DMS53 (cell line): ENCODE results near the gene TRAT1.

Source experiments
- DNase-seq: peaks from one replicate; lab custom pipeline; 2025; lab: John Stamatoyannopoulos, UW

The TRAT1 gene

DNA sequence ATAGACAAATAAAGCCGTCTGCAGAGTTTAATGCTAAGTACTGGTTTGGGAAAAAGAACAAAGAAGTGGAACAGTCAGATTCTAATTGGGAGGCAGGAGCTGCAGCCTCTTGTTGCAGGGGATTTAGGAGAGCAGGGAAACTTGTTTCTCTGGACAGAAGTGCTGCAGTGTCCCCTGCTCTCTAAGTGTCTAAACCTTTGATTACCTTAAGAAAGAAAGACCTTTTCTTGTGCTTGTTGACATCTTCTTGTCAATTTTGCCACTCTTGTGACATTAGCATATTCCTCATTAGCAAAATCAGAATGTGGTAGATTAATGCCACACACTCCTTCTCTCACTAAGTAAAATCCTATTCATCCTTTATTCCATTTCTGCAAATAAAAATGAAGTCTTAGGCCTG lies 38.8 kb downstream of the TRAT1 start:
- DNase-seq: no peak

DNA sequence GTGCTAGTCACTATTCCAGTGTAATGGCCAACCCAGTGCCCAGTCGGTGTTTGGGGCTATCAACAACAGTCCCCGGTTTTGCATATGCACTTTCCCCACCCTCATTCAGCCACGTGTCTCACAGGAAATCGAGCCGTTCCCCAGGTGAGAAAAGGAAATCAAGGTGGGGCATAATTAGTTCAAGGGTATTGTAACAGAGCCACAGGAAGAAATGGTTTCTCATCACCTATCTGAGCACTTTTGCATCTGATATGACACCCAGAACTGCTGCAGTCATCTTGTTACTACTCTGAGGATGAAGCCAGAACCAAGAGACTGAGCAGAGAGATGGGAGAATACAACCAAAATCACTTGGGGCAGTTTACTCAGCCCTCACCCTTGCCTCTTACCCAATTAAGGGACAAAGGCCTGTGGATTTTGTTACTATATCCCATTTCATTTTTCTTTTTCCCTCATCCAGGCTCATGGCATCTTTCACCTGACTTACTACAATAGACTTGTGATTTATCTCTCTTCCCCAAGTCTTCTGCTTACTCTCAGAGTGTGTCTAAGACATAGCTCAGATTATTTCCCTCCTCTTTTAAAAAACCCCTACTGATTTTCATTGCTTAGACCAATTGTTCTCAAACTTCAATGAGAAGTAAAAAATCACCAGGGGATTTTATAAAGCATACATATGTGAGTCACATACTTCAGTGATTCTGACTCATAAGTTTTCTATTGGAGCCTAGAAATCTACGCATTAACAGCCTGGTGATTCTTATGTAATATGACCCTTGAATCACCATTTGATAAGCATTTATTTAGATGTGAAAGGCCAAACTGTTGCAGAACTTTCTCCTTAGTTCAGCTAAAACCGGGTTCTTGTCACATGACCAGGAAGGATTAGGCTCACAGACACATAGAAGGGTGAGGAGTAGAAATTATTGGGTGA lies 40.5 kb downstream of the TRAT1 start:
- DNase-seq: peak; percentile 77

DNA sequence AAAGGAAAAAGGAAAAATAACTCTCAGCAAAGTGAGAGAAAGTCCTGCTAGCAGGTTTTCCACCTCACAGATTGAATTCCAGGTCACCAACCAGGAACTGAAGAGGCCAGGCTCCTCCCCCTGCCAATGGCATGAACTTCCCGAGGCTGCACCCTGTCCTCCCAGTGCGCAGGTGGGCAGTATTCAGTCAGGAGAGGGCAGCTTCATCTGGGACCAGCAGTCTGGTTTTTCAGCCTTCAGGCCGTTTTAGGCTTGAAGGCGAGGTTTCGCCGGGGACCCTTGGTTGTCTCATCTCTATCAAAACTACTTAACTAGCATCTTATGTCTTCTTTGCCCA lies 41.2 kb downstream of the TRAT1 start:
- DNase-seq: peak; percentile 64

GRCh38 chr3:108877901-108878300 lies 55.3 kb downstream of the TRAT1 start:
- DNase-seq: no peak

- DNase-seq: peak; percentile 27
Observed at GRCh38 chr3:108879915-108880314, 57.3 kb downstream of the TRAT1 start.

DNA sequence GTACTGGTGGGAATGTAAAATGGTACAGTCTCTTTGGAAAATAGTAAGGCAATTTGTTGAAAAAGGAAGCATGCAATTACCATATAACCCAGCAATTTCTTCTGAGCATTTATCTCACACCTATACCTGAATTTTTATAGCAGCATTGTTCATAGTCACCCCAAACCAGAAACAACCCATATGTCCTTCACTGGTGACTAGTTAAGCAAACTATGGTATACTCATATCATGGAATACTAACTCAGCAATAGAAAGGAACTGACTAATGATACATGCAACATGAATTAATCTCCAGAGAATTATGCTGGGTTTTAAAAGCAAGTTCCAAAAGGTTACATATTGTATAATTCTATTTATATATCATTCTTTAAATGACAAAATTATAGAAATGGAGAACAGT lies 60.2 kb downstream of the TRAT1 start:
- no peak for DNase-seq

DNA sequence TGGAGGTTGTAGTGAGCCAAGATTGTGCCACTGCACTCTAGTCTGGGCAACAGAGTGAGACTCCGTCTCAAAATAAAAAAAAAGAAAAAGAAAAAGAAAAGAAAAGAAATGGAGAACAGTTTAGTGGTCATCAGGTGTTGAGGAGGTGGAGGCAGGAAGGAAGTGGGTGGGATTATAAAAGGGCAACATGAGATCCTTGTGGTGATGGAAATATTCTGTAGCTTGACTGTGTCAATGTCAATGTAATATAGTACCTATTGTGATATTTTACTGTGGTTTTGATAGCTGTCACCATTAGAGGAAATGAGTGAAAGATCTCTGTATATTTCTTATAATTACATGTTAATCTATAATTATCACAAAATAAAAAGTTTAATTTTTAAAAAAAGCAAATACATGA lies 60.8 kb downstream of the TRAT1 start:
- no peak for DNase-seq

- DNase-seq: no peak
Observed at GRCh38 chr3:108887121-108887520, 64.5 kb downstream of the TRAT1 start.

GRCh38 chr3:108887777-108888176 lies 65.2 kb downstream of the TRAT1 start:
- no peak for DNase-seq

- DNase-seq: no peak
Observed at GRCh38 chr3:108891833-108892232, 69.2 kb downstream of the TRAT1 start.

GRCh38 chr3:108894981-108895380 lies 72.4 kb downstream of the TRAT1 start:
- DNase-seq: no peak

GRCh38 chr3:108897883-108898282 lies 75.3 kb downstream of the TRAT1 start:
- DNase-seq: no peak

DNA sequence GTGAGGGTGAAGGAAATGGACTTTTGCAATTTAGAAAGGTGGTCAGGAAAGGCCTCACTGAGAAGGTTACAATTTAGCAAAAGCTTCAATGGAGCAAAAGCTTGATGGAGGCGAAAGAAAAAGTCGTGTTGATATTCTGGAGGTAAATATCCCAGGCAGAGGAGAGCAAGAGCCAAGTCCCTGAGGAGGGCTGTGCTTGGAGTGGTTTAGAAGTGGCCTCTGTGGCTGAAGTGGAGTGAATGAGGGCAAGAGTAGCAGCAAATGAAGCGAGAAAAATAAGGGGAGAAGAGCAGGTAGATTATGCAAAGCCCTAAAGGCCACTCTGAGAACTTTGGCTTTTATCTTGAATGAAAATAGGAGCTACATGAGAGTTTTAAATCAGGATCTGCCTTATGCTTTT lies 76.9 kb downstream of the TRAT1 start:
- DNase-seq: peak; percentile 51
